ENCODE data around the gene TMEM132A.
"Not testable (repeated sequence)": the region's sequence is repeated elsewhere in the genome, so short reads cannot be mapped to it uniquely, and the experiment has no call there.

TMEM132A gene

GRCh38 chr11:60966890-60967289 lies 42.6 kb downstream of the TMEM132A start:
- DNase-seq, result no peak

DNA sequence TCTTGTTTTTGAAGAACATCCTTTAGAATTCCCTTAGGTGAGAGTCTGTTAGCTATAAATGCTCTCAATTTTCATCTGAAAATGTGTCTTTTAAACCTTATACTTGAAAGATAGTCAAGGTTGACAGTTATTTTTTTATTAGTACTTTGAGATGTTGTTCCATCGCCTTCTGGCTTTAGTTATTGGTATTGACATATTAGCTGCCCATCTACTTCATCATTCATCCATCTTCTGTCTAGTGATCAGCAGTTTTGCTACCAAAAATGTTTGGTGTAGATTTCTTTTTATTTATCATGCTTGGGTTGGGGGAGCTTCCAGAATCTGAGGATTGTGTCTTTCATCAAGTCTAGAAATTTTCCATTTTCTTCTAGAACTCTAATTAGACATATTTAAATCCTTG lies 44.0 kb downstream of the TMEM132A start:
- DNase-seq, result no peak

- DNase-seq, result peak; percentile 71
Measured at GRCh38 chr11:60970369-60970774, 46.1 kb downstream of the TMEM132A start.

DNA sequence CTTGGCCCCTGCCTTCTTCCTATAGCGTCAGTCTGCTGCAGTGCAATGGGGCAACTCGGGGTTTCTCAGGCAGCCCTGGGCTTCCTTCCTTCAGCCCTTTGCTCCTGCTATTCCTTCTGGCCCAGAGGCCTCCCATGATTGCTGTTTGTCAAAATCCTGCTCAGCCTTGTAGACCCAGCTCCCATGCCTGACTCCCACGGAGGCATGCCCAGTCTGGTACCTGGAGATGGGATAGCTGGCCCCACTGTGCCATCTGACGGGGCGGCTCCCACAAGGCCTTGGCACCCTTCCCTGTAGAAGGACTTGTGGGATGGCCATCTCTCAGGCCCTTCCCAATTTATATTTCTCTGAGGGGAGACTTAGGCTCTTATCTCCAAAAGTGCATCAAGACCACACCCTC lies 46.6 kb downstream of the TMEM132A start:
- DNase-seq, result no peak

DNA sequence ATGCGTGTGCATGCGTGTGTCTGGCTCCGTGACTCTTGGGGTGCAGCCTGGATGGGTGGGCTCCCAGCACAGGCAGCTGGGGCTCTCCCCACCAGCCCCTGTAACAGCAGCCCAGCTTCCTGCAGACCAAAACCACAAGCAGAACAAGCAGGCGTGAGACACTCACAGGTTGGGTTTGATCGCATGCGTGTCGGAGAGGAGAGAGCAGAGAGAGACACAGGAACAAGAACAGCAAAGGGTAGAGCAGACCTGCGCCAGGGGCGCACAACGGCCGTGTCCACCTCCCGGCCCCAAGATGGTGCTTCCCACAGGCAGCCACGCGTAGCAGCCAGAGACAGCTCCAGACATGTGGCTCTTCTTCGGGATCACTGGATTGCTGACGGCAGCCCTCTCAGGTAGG lies 47.3 kb downstream of the TMEM132A start, which contains the start of gene CD6:
Gene CD6 (plus strand): TSS at position 161 of the 400 bp plus-strand sequence. CDS start 186 bp downstream, at position 347.
- DNase-seq, result no peak

GRCh38 chr11:60972182-60973030 lies 48.1 kb downstream of the TMEM132A start:
- no peak for DNase-seq

DNA sequence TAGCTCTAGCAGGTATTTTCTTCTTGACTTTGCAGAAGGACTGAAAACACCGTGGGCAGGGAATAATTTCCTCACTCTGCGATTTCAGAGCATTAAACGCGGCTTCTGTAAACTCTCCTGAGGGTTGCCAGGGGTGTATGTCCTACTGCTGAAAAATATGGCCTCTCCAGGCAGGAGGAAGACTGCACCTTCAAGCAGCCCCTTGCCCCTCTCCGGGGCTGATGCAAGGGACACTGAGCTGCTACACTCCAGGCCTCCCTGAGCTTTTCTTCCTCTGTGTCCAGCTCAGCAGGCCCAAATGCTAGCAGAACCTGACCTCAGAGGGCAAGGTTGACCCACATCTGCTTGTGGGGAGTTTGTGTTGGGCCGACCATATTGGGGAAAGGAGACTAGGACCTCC lies 49.4 kb downstream of the TMEM132A start:
- no peak for DNase-seq

- DNase-seq, result not testable (repeated sequence)
Measured at GRCh38 chr11:60974316-60974715, 50.1 kb downstream of the TMEM132A start.

GRCh38 chr11:60974726-60975125 lies 50.5 kb downstream of the TMEM132A start:
- DNase-seq, result peak; percentile 10

DNA sequence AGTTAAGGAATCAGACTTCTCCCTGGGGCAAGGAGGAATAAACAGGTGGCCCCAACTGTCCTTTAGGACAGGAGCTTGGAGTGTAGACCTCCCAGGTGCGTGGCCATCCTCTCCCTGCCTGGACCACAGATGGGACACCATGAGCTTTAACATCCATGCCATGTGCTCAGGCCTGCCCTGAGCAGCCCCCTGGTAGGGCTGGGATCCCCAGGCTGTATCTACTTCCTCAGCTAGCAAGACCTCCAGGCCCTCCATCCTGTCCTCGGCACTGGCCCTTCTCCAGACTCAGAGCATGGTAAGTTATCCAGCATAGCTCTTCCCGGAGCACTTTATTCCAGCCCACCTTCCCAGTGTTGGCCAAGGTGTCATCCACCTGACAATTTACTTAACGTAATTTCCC lies 53.0 kb downstream of the TMEM132A start:
- DNase-seq, result no peak

- peak; percentile 61 for DNase-seq
Measured at GRCh38 chr11:60977836-60978235, 53.6 kb downstream of the TMEM132A start.

DNA sequence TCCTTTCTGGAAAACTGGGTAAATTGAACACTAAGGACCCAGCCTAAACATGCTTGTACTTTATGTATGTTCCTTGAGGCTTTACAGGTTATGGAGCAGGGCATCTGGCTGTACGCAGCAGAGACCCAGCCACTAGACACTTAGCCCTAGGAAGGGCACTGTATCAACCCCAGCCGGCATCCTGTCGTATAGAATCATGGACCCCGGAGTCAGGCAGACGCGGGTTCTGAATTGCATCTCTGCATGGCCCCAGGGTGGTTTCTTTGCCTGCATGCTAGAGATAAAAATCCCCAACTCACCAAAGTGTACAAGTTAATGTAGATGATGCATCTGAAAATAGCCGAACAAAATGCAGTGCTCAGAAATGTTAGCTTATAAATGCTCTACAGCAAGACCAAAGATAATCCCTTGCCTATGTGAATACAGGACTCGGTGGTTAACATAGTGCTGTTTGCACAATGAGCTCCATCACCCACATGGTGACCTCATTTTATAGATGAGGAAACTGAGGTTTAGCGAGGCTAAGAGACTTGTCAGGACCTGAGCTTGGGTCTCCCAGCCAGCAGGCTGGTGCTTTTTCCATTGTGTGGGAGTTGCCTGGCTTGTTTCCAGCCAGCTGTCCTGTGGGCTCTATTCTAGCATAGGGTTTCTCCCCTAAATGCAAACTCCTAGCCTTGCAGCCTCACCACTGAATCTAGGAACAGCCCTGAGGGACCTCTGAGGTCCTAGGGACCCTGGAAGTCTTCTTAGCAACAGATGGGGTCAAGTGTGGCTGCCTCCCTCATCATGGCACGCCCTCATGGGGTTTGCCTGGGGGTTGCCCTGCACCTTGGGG lies 54.5 kb downstream of the TMEM132A start:
- peak; percentile 64 for DNase-seq

DNA sequence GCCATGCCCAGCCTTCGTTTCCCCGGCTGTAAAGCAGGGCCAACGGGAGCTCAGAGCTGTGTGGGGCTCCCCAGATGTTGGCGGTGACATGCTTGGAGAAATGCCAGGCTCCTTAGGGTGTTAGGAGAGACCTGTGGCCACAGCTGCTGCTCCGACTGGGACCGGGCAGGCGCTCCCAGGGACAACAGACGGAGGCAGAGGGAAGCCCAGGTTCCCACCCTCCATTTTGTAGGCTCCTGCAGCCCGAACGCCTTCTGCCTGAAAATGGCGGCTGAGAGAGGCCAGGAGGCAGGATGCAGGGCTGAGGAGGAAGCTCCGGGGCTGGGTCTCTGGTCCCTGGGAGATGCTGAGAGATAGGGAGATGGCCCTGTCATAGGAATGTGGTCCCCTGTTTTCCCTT lies 57.3 kb downstream of the TMEM132A start:
- peak; percentile 29 for DNase-seq

- DNase-seq, result no peak
Measured at GRCh38 chr11:60982184-60982583, 57.9 kb downstream of the TMEM132A start.

GRCh38 chr11:60984149-60984548 lies 59.9 kb downstream of the TMEM132A start:
- DNase-seq, result no peak

- DNase-seq, result peak; percentile 52
Measured at GRCh38 chr11:60984636-60985035, 60.4 kb downstream of the TMEM132A start.

- no peak for DNase-seq
Measured at GRCh38 chr11:60985501-60985900, 61.2 kb downstream of the TMEM132A start.

DNA sequence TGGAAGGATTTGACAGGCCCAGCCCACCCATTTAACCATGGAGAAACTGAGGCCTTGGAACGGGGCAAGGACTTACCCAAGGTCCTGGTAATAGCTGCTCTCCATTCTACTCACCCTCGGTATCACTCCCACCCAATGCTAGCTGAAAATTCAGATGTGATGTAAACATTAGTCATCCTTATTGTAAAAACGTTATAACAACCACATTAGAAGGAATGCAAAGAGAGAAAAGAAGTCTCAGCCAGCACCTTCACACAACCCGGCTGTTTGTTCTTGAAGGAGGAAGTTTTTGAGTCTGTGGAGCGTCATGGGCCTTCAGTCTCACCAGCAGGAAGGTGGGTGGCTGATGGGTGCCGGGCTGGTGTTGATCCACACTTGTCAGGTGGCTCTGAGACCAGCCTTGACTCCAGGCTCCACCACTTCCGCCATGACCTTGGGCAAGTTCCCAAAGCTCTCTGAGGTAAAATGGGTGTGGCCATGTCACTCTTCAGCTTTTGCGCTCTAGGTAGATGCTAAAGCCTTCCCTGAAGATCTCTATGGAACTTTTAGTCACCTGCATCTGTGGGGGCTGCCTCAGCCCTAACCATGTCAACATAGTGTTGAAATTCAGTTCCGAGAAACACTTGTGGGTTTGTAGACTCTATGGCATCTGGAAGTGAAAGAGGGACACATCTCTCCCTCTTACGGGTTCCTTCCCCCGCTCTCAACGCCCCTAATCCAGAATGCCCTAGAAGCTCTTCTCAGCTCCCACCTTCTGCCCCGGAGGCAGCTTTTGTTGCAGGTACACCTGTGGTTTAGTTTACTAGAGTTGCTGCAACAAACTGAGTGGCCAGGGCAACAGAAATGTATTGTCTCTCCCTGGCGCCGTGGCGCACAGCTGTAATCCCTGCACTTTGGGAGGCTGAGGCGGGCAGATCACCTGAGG lies 62.0 kb downstream of the TMEM132A start:
- no peak for DNase-seq
